Measurements from ENCODE around the gene PLET1.
A peak's percentile ranks its signal among the peaks of the same experiment; 100 is the strongest.

The PLET1 gene, protein sequence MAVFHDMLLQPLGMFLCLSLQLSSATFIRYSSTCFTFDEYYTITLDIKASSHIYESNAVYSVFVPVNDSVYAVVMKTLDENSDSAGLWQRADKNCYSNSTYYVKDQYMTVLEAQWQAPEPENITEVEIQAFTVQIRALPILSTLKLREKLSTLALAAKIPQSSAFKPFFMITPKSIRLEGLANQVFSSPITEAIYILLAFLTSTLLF

DNA sequence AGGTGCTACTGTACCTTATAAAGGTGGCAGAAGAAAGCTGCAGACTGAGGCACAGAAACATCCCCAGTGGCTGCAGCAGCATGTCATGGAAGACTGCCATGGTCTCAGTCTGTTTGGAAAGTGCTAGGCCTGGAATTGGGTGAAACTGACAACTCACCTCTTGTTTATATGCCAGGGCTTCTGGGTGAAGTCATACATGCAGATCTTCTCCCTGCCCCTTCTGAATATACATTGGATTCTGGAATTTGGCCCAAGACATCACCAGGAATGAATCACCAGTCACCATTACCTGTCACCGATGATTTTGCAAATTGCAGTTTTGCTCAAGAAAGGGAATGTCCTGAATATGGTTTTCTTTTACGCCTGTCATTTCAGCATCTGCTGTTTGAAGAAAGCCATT, at the start of gene PLET1:
Gene PLET1, minus strand, starts transcription at position 371 of the 400 bp plus-strand sequence. Its CDS starts 271 bp downstream, at position 100.
- DNase-seq: no peak

DNA sequence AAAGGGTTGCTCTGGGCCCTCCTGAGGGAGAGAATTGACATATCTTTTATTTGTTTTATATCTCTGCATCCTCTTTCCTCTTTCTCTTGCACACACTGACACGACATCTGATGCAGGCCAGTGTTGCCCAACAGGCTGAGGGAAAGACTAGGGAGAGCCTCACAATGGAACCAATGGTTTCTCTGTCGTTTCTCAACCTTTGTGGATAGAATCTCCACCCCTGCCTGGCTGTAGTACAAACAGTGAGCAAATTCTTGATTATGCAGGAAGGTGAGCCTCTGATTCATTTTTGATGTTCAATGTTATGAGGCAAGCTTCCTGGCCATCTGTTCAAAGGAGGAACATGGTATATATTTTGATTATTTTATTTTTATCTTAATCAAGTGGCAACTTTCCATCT, 49.8 kb upstream of the PLET1 start:
- DNase-seq: no peak

DNA sequence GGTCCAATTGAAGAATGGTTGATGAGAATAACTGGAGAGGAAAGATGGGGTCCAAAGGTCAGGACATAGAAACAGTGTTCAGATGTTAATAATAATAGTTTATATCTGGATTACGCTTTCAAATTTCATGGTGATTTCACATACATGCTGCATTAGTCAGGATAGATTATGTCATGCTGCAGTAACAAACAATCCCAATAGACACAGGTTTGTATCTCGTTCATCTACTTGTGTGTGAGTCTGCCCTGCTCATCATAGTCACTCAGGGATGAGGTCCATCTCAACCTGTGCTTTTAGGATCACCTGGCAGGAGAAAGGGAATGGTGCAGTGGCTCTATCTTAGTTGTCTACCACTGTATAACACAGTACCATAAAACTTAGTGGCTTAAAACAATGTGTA, 48.0 kb upstream of the PLET1 start:
- no peak for DNase-seq

- DNase-seq: no peak
These were observed 47.0 kb upstream of the PLET1 start for GRCh38 chr11:112307616-112308015.

- DNase-seq: no peak
These were observed 45.6 kb upstream of the PLET1 start for GRCh38 chr11:112306230-112306629.

- no peak for DNase-seq
These were observed 44.3 kb upstream of the PLET1 start for GRCh38 chr11:112304914-112305313.

GRCh38 chr11:112303616-112304015, 43.0 kb upstream of the PLET1 start:
- no peak for DNase-seq

GRCh38 chr11:112302226-112302868, 41.7 kb upstream of the PLET1 start:
- DNase-seq: no peak

DNA sequence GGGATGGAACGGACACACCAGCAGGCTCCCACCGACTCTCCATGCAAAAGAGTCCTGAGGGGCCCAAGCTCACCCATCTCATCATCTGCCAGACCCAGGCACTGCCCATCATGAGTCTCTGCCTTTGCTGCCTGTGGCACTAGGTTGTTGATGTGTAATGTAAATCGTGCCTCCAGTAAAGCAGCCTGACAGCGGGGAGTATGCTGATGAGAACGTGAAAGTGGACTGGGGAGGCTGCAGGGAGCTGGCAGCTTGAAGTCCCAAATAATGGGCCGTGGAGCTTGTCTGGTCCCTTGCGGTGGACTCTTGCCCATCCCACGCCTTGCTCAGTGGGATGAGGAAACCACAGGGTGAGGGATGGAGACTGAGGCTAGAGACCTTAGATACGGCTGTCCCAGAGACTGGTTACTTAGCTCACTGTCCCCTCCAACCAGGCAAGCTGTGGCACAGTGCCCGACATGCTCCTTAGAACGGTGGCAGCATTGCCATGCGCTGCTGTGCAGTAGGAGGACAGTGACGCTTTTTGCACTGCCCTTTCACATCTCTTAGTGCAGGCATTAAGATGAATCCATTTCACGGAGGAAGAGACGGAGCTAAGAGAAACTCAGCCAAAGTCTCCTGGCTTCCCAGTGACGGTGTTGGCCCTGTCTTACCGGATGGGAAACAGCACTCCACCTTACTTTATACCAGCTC, 39.6 kb upstream of the PLET1 start:
- no peak for DNase-seq

DNA sequence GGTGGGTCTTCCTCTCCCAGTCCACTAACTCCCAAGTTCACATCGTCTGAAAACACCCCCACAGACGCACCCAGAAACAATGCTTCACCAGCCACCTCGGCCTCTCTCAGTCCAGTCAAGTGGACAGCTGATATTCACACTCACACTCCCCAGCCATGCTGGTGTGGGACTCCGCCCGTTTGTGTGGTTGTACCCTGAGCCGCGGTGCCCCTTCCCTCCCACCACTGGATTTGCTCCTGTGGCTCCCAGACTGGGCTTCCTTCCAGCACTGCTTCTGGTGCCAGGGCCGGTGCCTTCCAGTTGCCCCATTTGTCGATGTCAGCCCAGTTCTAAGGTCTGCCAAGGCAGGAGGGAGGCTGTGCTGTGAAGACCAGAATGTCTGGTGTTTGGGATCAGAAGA, 37.9 kb upstream of the PLET1 start:
- no peak for DNase-seq

GRCh38 chr11:112297248-112297866, 36.7 kb upstream of the PLET1 start:
- no peak for DNase-seq

DNA sequence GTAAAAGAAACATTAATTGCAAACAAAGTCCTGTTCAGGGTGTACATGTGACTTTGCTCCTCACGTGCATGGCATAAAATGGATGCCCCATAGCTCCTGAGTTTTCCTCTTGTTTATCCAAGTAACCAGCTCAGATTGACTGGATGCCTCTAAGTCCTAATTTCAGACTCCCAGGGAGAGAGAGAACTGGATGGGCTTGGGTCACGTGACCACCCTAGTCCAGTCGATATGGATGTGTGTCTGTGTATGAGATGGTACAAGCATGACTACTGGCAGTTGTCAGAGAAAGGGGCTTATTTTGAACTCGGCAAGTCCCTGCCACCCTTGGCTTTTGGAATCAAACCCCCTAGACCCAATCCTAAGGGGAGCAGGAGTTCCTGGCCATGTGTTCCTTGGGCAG, 35.4 kb upstream of the PLET1 start:
- DNase-seq: no peak

DNA sequence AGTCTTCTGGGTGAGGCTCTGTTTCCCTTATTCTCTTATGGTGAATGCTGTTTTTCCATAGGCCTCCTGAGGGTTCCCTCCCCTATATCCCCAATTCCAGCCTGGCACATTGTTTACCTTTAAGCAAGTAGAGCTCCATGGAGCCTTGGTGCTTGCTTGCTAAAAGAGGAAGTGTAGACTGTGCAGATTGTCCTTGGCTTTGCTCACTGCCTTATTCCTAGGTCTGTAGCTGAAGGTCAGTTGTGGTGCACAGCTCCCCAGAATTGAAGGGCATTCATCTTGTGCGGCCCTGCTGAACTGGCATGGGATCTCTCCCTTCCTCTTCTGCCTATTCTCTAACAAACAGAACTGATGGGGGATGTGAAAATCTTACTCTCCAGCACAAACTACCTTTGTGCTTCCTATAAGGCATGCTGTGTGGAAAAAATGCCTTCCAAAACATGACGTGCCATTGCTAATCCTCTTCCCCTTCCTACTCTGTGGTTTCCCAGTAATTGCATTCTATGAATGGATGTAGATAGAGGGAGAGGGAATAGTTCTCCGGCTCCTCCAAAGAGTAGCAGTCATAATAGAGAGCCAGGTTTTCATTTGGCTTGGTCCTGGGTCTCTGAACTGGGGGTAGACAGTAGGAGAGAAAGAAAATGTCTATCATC, 34.2 kb upstream of the PLET1 start:
- DNase-seq: no peak

GRCh38 chr11:112293614-112294013, 33.0 kb upstream of the PLET1 start:
- DNase-seq: no peak

DNA sequence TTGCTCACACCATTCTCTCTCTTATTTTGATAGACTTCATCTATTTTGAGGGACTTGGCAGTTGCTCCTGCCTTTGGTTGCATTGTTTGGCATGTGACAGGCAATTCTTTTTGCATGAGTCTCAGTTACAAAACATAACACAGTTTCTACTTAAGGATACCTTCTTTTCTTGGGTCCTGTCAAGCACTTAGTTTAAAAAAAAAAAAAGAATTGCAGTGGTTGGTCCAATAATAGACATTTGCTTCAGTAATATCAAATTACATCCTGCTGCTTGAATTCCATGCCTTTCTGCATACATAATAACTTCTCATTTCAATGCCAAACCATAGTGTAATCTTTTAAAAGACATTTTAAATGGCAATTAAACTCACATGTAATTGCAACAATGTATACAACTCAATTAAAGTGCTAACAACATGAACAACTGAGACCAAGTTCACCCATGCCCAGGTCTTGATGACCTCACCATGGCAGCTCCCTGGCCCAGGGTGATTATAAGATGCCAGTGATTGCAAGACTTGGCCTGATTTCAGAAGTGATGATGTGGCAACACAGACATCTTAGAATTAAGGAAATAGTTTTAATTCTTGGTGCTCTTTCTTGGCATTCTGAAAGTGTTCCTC, 32.2 kb upstream of the PLET1 start:
- DNase-seq: no peak

DNA sequence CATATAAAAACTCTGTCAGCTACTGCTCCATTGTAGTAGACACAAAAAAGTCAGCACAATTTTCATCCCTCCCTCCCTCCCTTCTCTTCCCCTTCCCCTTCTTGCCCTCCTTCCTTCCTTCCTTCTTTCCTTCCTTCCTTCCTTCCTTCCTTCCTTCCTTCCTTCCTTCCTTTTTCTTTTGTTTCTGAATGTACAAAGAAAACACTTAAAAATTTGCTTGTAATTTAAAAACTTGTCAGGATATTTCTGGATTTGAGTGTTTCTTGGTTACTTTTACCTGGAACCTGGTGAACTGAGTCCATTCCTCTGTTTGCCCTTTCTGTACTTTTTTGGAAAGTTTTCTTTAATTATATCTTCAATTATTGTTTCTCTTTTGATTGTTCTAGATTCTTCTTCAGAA, 31.5 kb upstream of the PLET1 start:
- DNase-seq: no peak

DNA sequence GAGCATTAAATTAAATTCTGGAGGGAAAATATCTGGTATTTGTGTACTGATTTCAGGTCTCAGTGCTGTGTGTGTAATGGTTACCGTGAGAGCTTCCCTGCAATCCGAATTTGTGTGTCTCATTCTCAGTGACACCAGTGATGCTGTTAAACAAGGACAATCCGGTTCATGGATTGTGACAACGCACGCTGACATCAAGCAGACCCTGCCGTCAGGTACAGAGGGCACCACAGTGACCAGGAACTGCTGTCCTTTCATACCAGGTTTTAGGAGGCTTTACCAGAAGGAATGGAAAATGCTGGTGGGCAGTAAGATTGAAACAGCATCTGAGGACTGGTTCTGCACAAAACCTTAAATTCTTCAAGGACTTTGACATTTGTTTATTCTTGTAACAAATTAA, 30.5 kb upstream of the PLET1 start:
- DNase-seq: no peak

DNA sequence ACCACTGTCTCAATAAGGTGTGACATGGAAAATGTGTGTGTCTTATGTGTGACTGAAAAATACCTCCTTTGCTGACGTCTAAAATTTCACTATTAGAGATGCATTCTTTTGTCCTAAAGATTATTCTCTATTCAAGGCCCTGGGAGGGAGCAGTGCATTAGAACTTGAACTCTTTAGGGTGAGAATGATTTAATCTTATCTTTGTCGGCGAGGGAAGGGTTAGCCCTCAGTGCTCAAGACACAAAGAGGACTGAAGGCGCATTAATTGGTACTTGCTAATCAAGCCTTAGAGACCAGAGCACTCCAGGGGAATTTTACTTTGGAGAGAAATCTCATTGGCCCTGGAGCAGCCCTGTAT, 29.8 kb upstream of the PLET1 start:
- DNase-seq: no peak

DNA sequence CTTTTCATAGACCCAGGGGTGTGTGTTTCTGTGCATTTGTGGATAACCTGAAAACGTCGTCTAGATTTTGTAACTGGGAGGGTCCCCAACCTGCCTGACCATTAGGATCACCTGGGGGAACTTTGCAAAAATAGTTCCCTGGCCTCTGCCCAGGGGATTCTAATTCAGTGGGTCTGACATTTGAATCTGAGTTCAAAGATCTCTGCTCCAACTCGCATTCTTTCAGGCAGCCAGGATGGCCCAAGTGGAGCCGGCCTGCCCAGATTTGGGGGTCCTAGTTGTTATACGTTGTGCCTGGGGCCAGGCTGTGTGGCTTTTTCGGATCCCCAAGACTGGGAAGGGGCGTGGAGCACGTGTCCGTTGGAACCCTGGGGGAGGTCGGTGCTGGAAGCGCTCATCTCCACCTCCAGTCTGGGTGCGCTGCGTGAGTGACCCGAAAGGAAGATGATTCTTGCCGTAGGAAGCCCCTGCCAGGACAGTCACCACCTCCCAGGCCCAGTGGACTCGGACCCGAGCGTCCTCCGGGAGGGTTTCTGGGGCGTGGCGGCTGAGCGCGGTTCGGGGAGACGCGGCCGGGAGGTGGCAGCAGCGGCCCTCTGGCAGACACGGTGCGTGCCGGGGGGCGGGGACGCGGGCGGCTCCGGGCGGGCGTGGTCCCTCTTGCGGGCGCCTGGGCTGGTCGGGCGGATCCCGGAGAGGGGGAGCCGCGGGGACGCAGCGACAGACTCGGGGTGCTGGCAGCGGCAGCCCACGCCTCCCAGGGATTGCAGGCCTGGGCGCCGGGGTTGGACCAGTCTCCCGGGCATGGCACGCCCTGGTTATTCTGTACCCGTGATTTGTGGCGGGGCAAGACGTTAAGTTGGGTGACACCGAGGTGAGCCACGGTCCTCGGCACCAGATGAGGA, 29.2 kb upstream of the PLET1 start:
- peak; percentile 37 to 57 for DNase-seq

- no peak for DNase-seq
These were observed 27.4 kb upstream of the PLET1 start for GRCh38 chr11:112288021-112288420.

GRCh38 chr11:112285841-112286311, 25.2 kb upstream of the PLET1 start:
- DNase-seq: no peak

GRCh38 chr11:112281726-112282125, 21.1 kb upstream of the PLET1 start:
- no peak for DNase-seq
